ENCODE measurements around the gene CSNK1A1.
"Not testable (repeated sequence)": the region's sequence is repeated elsewhere in the genome, so short reads cannot be mapped to it uniquely, and the experiment has no call there.

Gene CSNK1A1

DNA sequence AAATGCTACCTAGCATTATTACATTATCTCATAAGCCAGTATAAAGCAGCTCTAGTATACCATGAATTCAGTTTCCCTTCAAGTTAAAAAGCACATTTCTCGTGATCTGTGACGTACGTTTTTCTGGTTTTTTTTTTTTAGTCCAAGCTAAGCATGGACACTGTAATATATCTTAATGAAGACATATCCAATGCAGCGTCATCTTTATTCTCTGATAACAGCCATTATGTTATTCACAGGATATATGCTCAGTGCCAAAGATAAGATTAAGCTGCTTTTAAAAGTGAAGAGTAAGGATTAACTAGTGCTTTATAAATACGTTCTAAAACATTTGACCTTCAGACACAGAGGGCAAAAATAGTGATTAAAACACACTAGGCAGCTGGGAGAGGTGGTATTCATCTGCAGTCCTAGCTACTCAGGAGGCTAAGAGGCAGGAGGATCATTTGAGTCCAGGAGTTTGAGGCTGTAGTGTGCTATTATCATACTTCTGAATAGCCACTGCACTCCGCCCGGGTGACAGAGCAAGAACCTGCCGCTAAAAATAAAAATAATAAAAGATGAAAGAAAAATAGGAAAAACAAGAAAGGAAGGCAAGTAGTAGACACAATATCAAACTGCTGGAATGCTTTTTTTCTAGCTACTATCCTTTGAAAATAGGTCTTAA, 7.7 kb downstream of the CSNK1A1 start:
- no peak for DNase-seq
- peaks cover 69% of the 10 kb centered on the region for H3K36me3 ChIP-seq
- no peaks in the 10 kb centered on the region for H3K9me3 ChIP-seq
- TF ChIP-seq, protein P1, sequence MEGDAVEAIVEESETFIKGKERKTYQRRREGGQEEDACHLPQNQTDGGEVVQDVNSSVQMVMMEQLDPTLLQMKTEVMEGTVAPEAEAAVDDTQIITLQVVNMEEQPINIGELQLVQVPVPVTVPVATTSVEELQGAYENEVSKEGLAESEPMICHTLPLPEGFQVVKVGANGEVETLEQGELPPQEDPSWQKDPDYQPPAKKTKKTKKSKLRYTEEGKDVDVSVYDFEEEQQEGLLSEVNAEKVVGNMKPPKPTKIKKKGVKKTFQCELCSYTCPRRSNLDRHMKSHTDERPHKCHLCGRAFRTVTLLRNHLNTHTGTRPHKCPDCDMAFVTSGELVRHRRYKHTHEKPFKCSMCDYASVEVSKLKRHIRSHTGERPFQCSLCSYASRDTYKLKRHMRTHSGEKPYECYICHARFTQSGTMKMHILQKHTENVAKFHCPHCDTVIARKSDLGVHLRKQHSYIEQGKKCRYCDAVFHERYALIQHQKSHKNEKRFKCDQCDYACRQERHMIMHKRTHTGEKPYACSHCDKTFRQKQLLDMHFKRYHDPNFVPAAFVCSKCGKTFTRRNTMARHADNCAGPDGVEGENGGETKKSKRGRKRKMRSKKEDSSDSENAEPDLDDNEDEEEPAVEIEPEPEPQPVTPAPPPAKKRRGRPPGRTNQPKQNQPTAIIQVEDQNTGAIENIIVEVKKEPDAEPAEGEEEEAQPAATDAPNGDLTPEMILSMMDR (IDR thresholded peaks at IDR 0.05; ENCODE audit: low read depth, low read length), result no peak
- no peak overlapping the region for H3K4me3 ChIP-seq (ENCODE audit: low read depth, low read length)
- peaks cover 13% of the 10 kb centered on the region for H3K4me1 ChIP-seq
- H3K27me3 ChIP-seq, result no peaks in the 10 kb centered on the region

DNA sequence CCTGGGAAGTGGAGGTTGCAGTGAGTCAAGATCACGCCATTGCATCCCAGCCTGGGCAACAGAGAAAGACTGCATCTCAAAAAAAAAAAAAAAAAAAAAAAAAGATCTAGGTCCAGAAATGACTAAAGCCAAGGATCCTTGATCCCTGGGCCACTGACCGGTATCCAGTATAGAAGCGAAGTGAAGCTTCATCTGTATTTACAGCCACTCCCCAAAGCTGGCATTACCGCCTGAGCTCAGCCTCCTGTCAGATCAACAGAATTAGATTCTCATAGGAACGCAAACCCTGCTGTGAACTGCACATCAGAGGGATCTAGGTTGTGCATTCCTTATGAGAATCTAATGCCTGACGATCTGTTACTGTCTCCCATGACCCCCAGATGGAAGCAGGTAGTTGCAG, 9.3 kb downstream of the CSNK1A1 start:
- Histone ChIP-seq H3K36me3 (peaks cover 65% of the 10 kb centered on the region), H3K4me3 (ENCODE audit: low read depth, low read length) (no peak overlapping the region), H3K4me1 (peaks cover 13% of the 10 kb centered on the region), H3K27me3 (no peaks in the 10 kb centered on the region), H3K9me3 (no peaks in the 10 kb centered on the region)
- TF ChIP-seq, protein P1 (IDR thresholded peaks at IDR 0.05; ENCODE audit: low read depth, low read length), result no peak
- no peak for DNase-seq

DNA sequence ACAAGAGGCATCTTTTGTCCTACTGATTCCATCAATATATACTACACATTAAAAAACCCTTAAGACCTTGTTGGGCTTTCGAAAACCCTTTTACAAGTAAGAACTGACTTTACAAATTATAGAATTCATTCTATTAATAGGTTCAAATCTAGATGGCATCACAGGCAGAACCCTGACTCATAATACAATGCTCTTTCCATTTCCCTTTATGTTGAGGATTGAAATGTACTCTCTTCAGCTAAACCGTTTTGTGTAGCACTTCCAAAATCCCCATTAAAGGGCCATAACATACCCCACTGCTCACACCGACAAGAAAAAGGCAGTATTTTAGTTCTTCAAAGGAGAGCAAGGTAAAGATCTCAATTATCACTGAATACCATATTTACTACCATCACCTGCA, 11.2 kb downstream of the CSNK1A1 start:
- no peak for DNase-seq
- Histone ChIP-seq H3K9me3 (no peaks in the 10 kb centered on the region), H3K36me3 (peaks cover 60% of the 10 kb centered on the region), H3K4me1 (peaks cover 17% of the 10 kb centered on the region), H3K27me3 (no peaks in the 10 kb centered on the region), H3K4me3 (ENCODE audit: low read depth, low read length) (no peak overlapping the region)
- TF ChIP-seq, protein P1 (IDR thresholded peaks at IDR 0.05; ENCODE audit: low read depth, low read length), result no peak

DNA sequence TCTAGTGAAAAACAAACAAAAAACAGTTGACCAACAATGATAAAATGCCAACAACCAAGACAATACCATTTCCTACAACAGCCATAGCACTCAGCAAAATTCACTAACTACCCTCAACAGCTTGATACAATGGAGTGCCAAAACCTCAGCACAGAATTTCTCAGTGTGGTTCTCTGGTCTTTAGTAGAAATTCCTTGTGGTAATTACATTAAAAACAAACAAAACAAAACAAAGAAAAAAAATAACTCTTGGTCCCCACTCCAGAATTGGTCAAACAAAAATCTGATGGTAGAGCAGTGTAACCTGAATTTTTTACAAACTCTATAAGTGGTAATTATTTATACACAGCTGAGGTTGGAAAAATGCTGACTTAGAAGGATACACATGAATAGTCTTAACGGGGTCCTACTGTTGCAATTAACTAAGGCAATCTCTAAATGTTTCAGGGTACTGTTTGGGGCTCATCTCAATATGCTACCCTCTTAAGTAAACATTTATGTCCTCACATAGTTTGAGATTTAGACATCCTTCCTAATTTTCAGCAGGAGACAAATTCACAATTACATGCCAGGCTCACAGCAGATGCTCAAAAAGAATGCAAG, 13.8 kb downstream of the CSNK1A1 start:
- H3K36me3 ChIP-seq, result peaks cover 46% of the 10 kb centered on the region
- no peaks in the 10 kb centered on the region for H3K27me3 ChIP-seq
- DNase-seq, result no peak

DNA sequence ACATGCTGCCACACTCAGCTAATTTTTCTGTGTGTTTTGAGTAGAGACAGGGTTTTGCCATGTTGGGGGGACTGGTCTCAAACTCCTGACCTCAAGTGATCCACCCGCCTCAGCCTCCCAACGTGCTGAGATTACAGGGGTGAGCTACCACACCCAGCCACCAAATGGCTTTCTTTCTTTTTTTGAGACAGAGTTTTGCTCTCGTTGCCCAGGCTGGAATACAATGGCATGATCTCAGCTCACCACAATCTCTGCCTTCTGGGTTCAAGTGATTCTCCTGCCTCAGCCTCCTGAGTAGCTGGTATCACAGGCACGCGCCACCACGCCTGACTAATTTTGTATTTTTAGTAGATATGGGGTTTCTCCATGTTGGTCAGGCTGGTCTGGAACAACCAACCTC, 15.5 kb downstream of the CSNK1A1 start:
- H3K9me3 ChIP-seq; H3K4me3 ChIP-seq (ENCODE audit: low read depth, low read length); H3K4me1 ChIP-seq; DNase-seq; H3K27me3 ChIP-seq: not testable (repeated sequence)
- H3K36me3 ChIP-seq, result peaks cover 36% of the 10 kb centered on the region

More for the DNA sequence above, 13.8 kb downstream of the CSNK1A1 start:
- Histone ChIP-seq H3K4me3 (ENCODE audit: low read depth, low read length) (no peak overlapping the region), H3K4me1 (peaks cover 8% of the 10 kb centered on the region), H3K9me3 (no peaks in the 10 kb centered on the region)
- TF ChIP-seq, protein P1 (IDR thresholded peaks at IDR 0.05; ENCODE audit: low read depth, low read length), result no peak

DNA sequence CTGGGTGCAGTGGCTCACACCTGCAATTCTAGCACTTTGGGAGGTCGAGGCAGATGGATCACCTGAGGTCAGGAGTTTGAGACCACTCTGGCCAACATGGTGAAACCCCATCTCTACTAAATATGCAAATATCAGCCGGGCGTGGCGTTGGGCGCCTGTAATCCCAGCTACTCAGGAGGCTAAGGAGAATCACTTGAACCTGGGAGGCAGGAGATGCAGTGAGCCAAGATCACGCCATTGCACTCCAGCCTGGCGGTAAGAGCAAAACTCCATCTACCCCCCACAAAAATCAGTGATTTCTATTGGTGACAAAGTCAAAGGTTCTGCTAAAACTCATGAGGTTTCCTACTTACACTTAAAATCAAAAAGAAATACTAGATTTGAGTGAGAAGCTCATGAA, 18.8 kb downstream of the CSNK1A1 start:
- TF ChIP-seq, protein P1 (IDR thresholded peaks at IDR 0.05; ENCODE audit: low read depth, low read length), result no peak
- H3K4me3 ChIP-seq (ENCODE audit: low read depth, low read length), result no peak overlapping the region
- DNase-seq, result no peak
- no peaks in the 10 kb centered on the region for H3K9me3 ChIP-seq
- H3K4me1 ChIP-seq, result peaks cover 13% of the 10 kb centered on the region
- peaks cover 25% of the 10 kb centered on the region for H3K36me3 ChIP-seq
- no peaks in the 10 kb centered on the region for H3K27me3 ChIP-seq
